Right lobe of liver (tissue), 6 donors: ENCODE results near the gene DHX57. TPM values are rescaled to one million over a fixed set of nuclear protein-coding genes. Genes with fewer than 3 reads are reported as not detected.

Experiments
- ATAC-seq, 4 donors: fragments of 200-7000 bp; cut with Tn5 transposase; one replicate each; pipeline ENCODE4 v1.9.1; 2020; ENCODE audit warnings: mild to moderate bottlenecking in 4 of 4, moderate library complexity in 4 of 4
- DNase-seq, 3 donors: peaks; one replicate each; pipeline ENCODE4 v3.0.0-alpha.2; 2020
- H3K27ac ChIP-seq, 3 donors: fragments of 200-600 bp; one replicate each; pipeline ENCODE4 v1.8.0; 2022
- H3K27me3 ChIP-seq, 2 donors: fragments of 200-600 bp; one replicate each; pipeline ENCODE4 v1.8.0; 2022
- H3K36me3 ChIP-seq, 4 donors: fragments of 200-600 bp; sonication (generic) in 1 of 4; one replicate each; pipeline versions ENCODE4 v1.5.1 to v1.8.0; 2017 to 2022; ENCODE audit warnings: control low read depth in 1 of 4
- H3K4me1 ChIP-seq, 4 donors: fragments of 200-600 bp; sonication (generic) in 1 of 4; one replicate each; pipeline versions ENCODE4 v1.5.1 to v1.8.0; 2017 to 2022; ENCODE audit warnings: control low read depth in 1 of 4
- H3K4me3 ChIP-seq, 3 donors: fragments of 200-600 bp; one replicate each; pipeline ENCODE4 v1.8.0; 2022
- H3K9me3 ChIP-seq, 4 donors: fragments of 200-600 bp; sonication (generic) in 1 of 4; one replicate each; pipeline versions ENCODE4 v1.5.1 to v1.8.0; 2017 to 2022; ENCODE audit warnings: control low read depth in 1 of 4
- CTCF ChIP-seq, 4 donors: fragments of 200-600 bp in 3 of 4; fragments of 450-650 bp in 1 of 4; IDR thresholded peaks; one replicate each; pipeline versions ENCODE4 v1.5.1 to v1.8.0; 2016 to 2022; ENCODE audit warnings: antibody characterized with exemption in 4 of 4, mild to moderate bottlenecking in 2 of 4
- POLR2A ChIP-seq: fragments of 450-650 bp; IDR thresholded peaks from one replicate; pipeline ENCODE4 v1.6.1; 2017; ENCODE audit warnings: antibody characterized with exemption, mild to moderate bottlenecking
- WGBS: methylation state at CpG from one replicate; pipeline ENCODE4 v1.1.6; 2018; ENCODE audit warnings: low coverage, low lambda C conversion rate; ENCODE audit not compliant: insufficient coverage; ENCODE audit errors: missing lambda C conversion rate; 5-methylcytosine and 5-hydroxymethylcytosine counted together
- intact Hi-C, 2 donors: fragments of 100-400 bp; cut with DNase I; formaldehyde crosslinking; loops; one replicate each; pipeline versions ENCODE4 v1.11.2 to v1.14.1; 2022
- total RNA-seq, 6 experiments: library from RNA; depleted of rRNA in 2 of 6; stranded (reverse); fragments of >200 nt in 2 of 6; fragmentation: NEBNext Ultra II Directional in 3 of 6; extraction: Animal tissue kit (Norgen Biotek cat#: 25700) in 3 of 6; gene quantifications; one replicate each; pipeline versions ENCODE4 v1.1.0 to v1.2.4, GENCODE V29; 2016 to 2023
- donor health status: DM: no; HTN: yes; CAD: no.
- donor health status: DM: no; HTN: no; CAD: no.
- donor health status: DM: no; HTN: no; CAD: no.
- donor health status: DM: no; HTN: yes; CAD: no.
- donor health status: DM: no; HTN: yes; CAD: no.

Gene DHX57
- total RNA-seq, 6 experiments from 2014 or later, result 4.4 to 6.4 (median 4.9) TPM

- peaks cover 0 to 20% (median 8%) of the 10 kb centered on the region in 4 donors for H3K4me1 ChIP-seq
- WGBS, result 83% methylated on average over 15 of the region's 17 CpGs
- no peak for TF ChIP-seq CTCF (IDR thresholded peaks at IDR 0.05)
- no peak for TF ChIP-seq POLR2A
- ATAC-seq (no peak), DNase-seq (no peak)
- no peak overlapping the region for H3K4me3 ChIP-seq
- intact Hi-C loops, result no loop called here
- H3K36me3 ChIP-seq, result no peaks in the 10 kb centered on the region
- H3K9me3 ChIP-seq, result no peaks in the 10 kb centered on the region
- H3K27ac ChIP-seq, result no peak overlapping the region
- no peaks in the 10 kb centered on the region for H3K27me3 ChIP-seq
Measured at GRCh38 chr2:38775097-38775920, 100.4 kb downstream of the DHX57 start.

- 15% methylated on average over 5 of the region's 5 CpGs for WGBS
- no peak for TF ChIP-seq POLR2A
- TF ChIP-seq CTCF (IDR thresholded peaks at IDR 0.05), result no peak
- DNase-seq, result peak; percentile 44 to 81 (median 60)
Measured at GRCh38 chr2:38771632-38772031, 104.1 kb downstream of the DHX57 start.

GRCh38 chr2:38765551-38765950 lies 110.2 kb downstream of the DHX57 start:
- WGBS, result 72% methylated on average over 5 of the region's 5 CpGs
- ATAC-seq, result peak in 1 of 4 donors; percentile 45
- no peak overlapping the region for H3K4me3 ChIP-seq

More at GRCh38 chr2:38771632-38772031, 104.1 kb downstream of the DHX57 start:
- no peaks in the 10 kb centered on the region for H3K36me3 ChIP-seq
- peaks cover 0 to 31% (median 10%) of the 10 kb centered on the region in 4 donors for H3K4me1 ChIP-seq
- H3K4me3 ChIP-seq, result no peak overlapping the region
- H3K9me3 ChIP-seq, result no peaks in the 10 kb centered on the region
- peak overlapping the region; percentile 13 to 71 (median 36) for H3K27ac ChIP-seq
- H3K27me3 ChIP-seq, result no peaks in the 10 kb centered on the region
- ATAC-seq, result peak; percentile 67 to 92 (median 79)
- intact Hi-C loops, result no loop called here

GRCh38 chr2:38765149-38765548 lies 110.6 kb downstream of the DHX57 start:
- ATAC-seq (no peak), DNase-seq (no peak)
- Histone ChIP-seq H3K4me1 (peaks cover 0 to 28% (median 6%) of the 10 kb centered on the region in 4 donors), H3K4me3 (no peak overlapping the region), H3K9me3 (no peaks in the 10 kb centered on the region), H3K27ac (no peak overlapping the region), H3K27me3 (no peaks in the 10 kb centered on the region), H3K36me3 (no peaks in the 10 kb centered on the region)
- intact Hi-C loops, result no loop called here
- 59% methylated on average over 4 of the region's 4 CpGs for WGBS
- TF ChIP-seq CTCF (IDR thresholded peaks at IDR 0.05) (no peak), POLR2A (no peak)

More at GRCh38 chr2:38765551-38765950, 110.2 kb downstream of the DHX57 start:
- H3K27me3 ChIP-seq, result no peaks in the 10 kb centered on the region
- H3K27ac ChIP-seq, result no peak overlapping the region
- no peak for DNase-seq
- peaks cover 0 to 28% (median 6%) of the 10 kb centered on the region in 4 donors for H3K4me1 ChIP-seq
- intact Hi-C loops, result no loop called here
- H3K36me3 ChIP-seq, result no peaks in the 10 kb centered on the region
- TF ChIP-seq POLR2A (no peak), CTCF (IDR thresholded peaks at IDR 0.05) (no peak)
- H3K9me3 ChIP-seq, result no peaks in the 10 kb centered on the region
